ENCODE data around the gene AIRE. TPM values are rescaled to one million over a fixed set of nuclear protein-coding genes. Genes with fewer than 3 reads are reported as not detected.
A peak's percentile ranks its signal among the peaks of the same experiment; 100 is the strongest.

The AIRE gene
- total RNA-seq, 6 donors from 2014 or later: not detected

- DNase-seq (peak in 1 of 2 donors; percentile 86), ATAC-seq (ENCODE audit: low FRiP score in 2 of 2) (no peak)
- H3K36me3 ChIP-seq: peaks cover 5 to 56% (median 38%) of the 10 kb centered on the region in 4 donors
- TF ChIP-seq EP300 (IDR thresholded peaks at IDR 0.05) (no peak), POLR2A (IDR thresholded peaks at IDR 0.05) (no peak), POLR2AphosphoS5 (IDR thresholded peaks at IDR 0.05) (no peak), CTCF (IDR thresholded peaks at IDR 0.05) (no peak)
- no peak overlapping the region for H3K27ac ChIP-seq
- 83 to 92% methylated on average over 4 to 39 of the region's 44 CpGs for whole genome bisulfite sequencing, 2 donors
- no peaks in the 10 kb centered on the region for H3K9me3 ChIP-seq
- no peaks in the 10 kb centered on the region for H3K27me3 ChIP-seq
- H3K4me1 ChIP-seq: no peaks in the 10 kb centered on the region
- no peak overlapping the region for H3K4me3 ChIP-seq
These were observed 44.5 kb downstream of the AIRE start for GRCh38 chr21:44329971-44330681.

GRCh38 chr21:44330698-44331097, 45.0 kb downstream of the AIRE start:
- no peaks in the 10 kb centered on the region for H3K9me3 ChIP-seq
- H3K4me1 ChIP-seq: no peaks in the 10 kb centered on the region
- no peak overlapping the region for H3K27ac ChIP-seq
- DNase-seq: no peak
- ATAC-seq (ENCODE audit: low FRiP score in 2 of 2): no peak
- H3K27me3 ChIP-seq: no peaks in the 10 kb centered on the region
- TF ChIP-seq POLR2A (IDR thresholded peaks at IDR 0.05): no peak
- TF ChIP-seq POLR2AphosphoS5 (IDR thresholded peaks at IDR 0.05): no peak
- no peak for TF ChIP-seq CTCF (IDR thresholded peaks at IDR 0.05)
- no peak for TF ChIP-seq EP300 (IDR thresholded peaks at IDR 0.05)
- no peak overlapping the region for H3K4me3 ChIP-seq
- H3K36me3 ChIP-seq: peaks cover 4 to 55% (median 38%) of the 10 kb centered on the region in 4 donors
- 76 to 82% methylated on average over 14 to 18 of the region's 18 CpGs for WGBS, 2 donors

- ATAC-seq (ENCODE audit: low FRiP score in 2 of 2): no peak
- DNase-seq: peak in 1 of 2 donors; percentile 74
- Histone ChIP-seq H3K4me1 (no peaks in the 10 kb centered on the region), H3K9me3 (no peaks in the 10 kb centered on the region), H3K36me3 (peaks cover 4 to 53% (median 35%) of the 10 kb centered on the region in 4 donors), H3K27me3 (no peaks in the 10 kb centered on the region), H3K4me3 (no peak overlapping the region), H3K27ac (no peak overlapping the region)
- TF ChIP-seq POLR2A (IDR thresholded peaks at IDR 0.05) (no peak), EP300 (IDR thresholded peaks at IDR 0.05) (no peak), CTCF (IDR thresholded peaks at IDR 0.05) (no peak), POLR2AphosphoS5 (IDR thresholded peaks at IDR 0.05) (no peak)
- 83 to 92% methylated on average over 1 to 16 of the region's 16 CpGs for WGBS, 2 donors
These were observed 45.5 kb downstream of the AIRE start for GRCh38 chr21:44331209-44331608.

GRCh38 chr21:44331650-44332307, 46.1 kb downstream of the AIRE start:
- WGBS, 2 donors: 79 to 81% methylated on average over 17 to 20 of the region's 20 CpGs
- no peak for TF ChIP-seq POLR2AphosphoS5 (IDR thresholded peaks at IDR 0.05)
- no peak for TF ChIP-seq CTCF (IDR thresholded peaks at IDR 0.05)
- TF ChIP-seq EP300 (IDR thresholded peaks at IDR 0.05): no peak
- no peak for TF ChIP-seq POLR2A (IDR thresholded peaks at IDR 0.05)

More at GRCh38 chr21:44331650-44332307, 46.1 kb downstream of the AIRE start:
- no peaks in the 10 kb centered on the region for H3K27me3 ChIP-seq
- ATAC-seq (ENCODE audit: low FRiP score in 2 of 2) (no peak), DNase-seq (peak in 1 of 2 donors; percentile 76)
- peaks cover under 1 to 53% (median 29%) of the 10 kb centered on the region in 4 donors for H3K36me3 ChIP-seq
- H3K27ac ChIP-seq: no peak overlapping the region
- no peak overlapping the region for H3K4me3 ChIP-seq
- no peaks in the 10 kb centered on the region for H3K4me1 ChIP-seq
- H3K9me3 ChIP-seq: no peaks in the 10 kb centered on the region

Data from upper lobe of left lung (tissue), 6 donors.